RPMI8226 (cell line): ENCODE data around the gene MT1A.

Experiments
- DNase-seq: peaks from one replicate; pipeline ENCODE4 v3.0.0-alpha.2; 2015

MT1A gene

GRCh38 chr16:56681939-56682702 is 43.7 kb downstream of the MT1A start, which contains the start of gene MT1X:
Gene MT1X (plus strand): TSS chr16:56682470. CDS start chr16:56682541, 71 bp downstream.
- DNase-seq: peak; percentile 97

- peak; percentile 47 for DNase-seq
Observed at GRCh38 chr16:56682703-56683397, 44.4 kb downstream of the MT1A start.

GRCh38 chr16:56683424-56684172 is 45.1 kb downstream of the MT1A start:
- DNase-seq: peak; percentile 62

- DNase-seq: no peak
Observed at GRCh38 chr16:56684256-56684925, 45.9 kb downstream of the MT1A start.

GRCh38 chr16:56684926-56685590 is 46.6 kb downstream of the MT1A start:
- DNase-seq: no peak

- no peak for DNase-seq
Observed at GRCh38 chr16:56686758-56687157, 48.3 kb downstream of the MT1A start.

GRCh38 chr16:56688762-56689161 is 50.3 kb downstream of the MT1A start:
- DNase-seq: no peak

GRCh38 chr16:56689171-56689570 is 50.7 kb downstream of the MT1A start:
- no peak for DNase-seq
